ENCODE measurements around the gene CP. TPM values are rescaled to one million over a fixed set of nuclear protein-coding genes. Genes with fewer than 3 reads are reported as not detected.

Gene CP
- total and polyA plus RNA-seq, 2 donors (not counting 1 experiment from before 2014, with no cell fraction given), result not detected

DNA sequence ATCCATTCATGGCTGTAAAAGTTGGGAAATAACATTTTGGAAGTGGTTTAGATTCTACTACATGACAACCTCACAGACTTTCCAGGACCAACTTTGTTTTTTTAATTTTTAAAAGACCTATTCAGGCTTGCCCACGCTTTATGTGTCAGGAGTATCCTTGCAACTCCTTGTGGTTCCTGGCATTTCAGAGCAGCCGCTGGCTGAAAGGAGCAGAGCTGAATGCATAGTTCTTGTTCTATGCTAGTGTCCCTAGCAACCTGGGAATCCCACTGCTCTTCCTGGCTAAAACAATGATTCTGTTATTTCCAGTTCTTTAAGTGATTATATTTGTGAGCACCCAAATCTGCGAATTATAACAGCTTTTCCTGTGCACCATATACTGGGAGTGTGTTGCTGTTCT, 34.9 kb downstream of the CP start:
- H3K79me2 ChIP-seq (ENCODE audit: control insufficient read depth, insufficient read depth, low read length), result no peaks in the 10 kb centered on the region
- no peak overlapping the region for H3K27ac ChIP-seq (ENCODE audit: low read length in 2 of 2)
- no peaks in the 10 kb centered on the region for H3K27me3 ChIP-seq (replicated peaks in 1 of 4; ENCODE audit: control extremely low read depth in 1 of 4, control insufficient read depth in 3 of 4, insufficient read depth in 4 of 4, low read length in 3 of 4)
- H3K4me3 ChIP-seq (ENCODE audit: control extremely low read depth in 1 of 5, extremely low read depth in 1 of 5, insufficient read depth in 1 of 5, low read depth in 2 of 5, low read length in 4 of 5), result no peak overlapping the region
- no peaks in the 10 kb centered on the region for H3K4me1 ChIP-seq (ENCODE audit: control insufficient read depth in 2 of 2, insufficient read depth in 2 of 2, low read length in 2 of 2)
- CTCF ChIA-PET, result interaction anchor here (0.6 to 1.0 kb wide), 2 partner anchors 9 to 22 kb away, joined by 3 read pairs; no protein-coding TSS in a partner anchor
- DNase-seq, result no peak
- POLR2A ChIA-PET, result interaction anchor here (0.5 kb wide), 1 partner anchor 58 kb away, joined by 3 read pairs; the partner anchor contains the start of gene HPS3
- Mint-ChIP-seq H3K4me3 (no peak overlapping the region), H3K27ac (no peak overlapping the region), H3K27me3 (no peaks in the 10 kb centered on the region), H3K4me1 (no peaks in the 10 kb centered on the region), H3K9me3 (ENCODE audit: insufficient read depth) (no peaks in the 10 kb centered on the region)
- intact Hi-C loops (cut with micrococcal nuclease), result no loop called here
- WGBS (ENCODE audit: insufficient coverage), result 100% methylated on average over 2 of the region's 3 CpGs
- no peak overlapping the region for H2AFZ ChIP-seq (ENCODE audit: insufficient read depth, low read depth, low read length, poor library complexity, severe bottlenecking)
- no peaks in the 10 kb centered on the region for H4K20me1 ChIP-seq (ENCODE audit: control insufficient read depth, insufficient read depth, low read length, poor library complexity, severe bottlenecking)
- H3K9ac ChIP-seq (ENCODE audit: low read length), result no peak overlapping the region
- no peaks in the 10 kb centered on the region for H3K9me3 ChIP-seq (ENCODE audit: control extremely low read depth in 1 of 3, control insufficient read depth in 2 of 3, insufficient read depth in 1 of 3, low read length in 2 of 3)
- TF ChIP-seq EZH2 (IDR thresholded peaks at IDR 0.05; ENCODE audit: borderline replicate concordance, insufficient read depth, low read depth, low read length, poor library complexity, severe bottlenecking) (no peak), CTCF (IDR thresholded peaks at IDR 0.05) (no peak)
- no peak overlapping the region for H3K4me2 ChIP-seq (replicated peaks; ENCODE audit: low read depth, low read length, poor library complexity, severe bottlenecking)
- H3K36me3 ChIP-seq (replicated peaks in 1 of 2; ENCODE audit: control extremely low read depth in 1 of 2, control insufficient read depth in 1 of 2, extremely low read depth in 1 of 2, insufficient read depth in 2 of 2, low read length in 1 of 2), result no peaks in the 10 kb centered on the region
- no peak for ATAC-seq (ENCODE audit: low read depth)

DNA sequence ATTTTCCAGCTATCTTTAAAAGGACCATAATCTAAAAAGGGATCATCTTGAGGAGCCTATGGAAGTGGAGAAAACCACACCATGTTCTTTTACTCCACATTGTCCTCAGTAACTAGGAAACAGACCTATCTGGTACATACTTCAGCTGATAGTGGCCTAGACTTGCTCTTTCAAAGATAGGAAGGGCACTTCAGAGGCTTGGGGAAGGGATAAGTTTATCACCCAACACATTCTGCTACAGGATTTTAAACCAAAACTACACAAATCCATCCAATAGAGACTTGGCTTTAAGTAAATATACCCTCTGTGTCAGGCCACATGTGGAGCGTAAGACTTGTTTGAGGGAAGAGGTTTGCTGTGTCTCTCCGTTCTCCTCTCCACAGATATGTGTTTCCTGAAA, 35.4 kb downstream of the CP start:
- ChIA-PET POLR2A (no interaction called here), CTCF (interaction anchor here (0.7 kb wide), 1 partner anchor 66 kb away, joined by 3 read pairs; no protein-coding TSS in a partner anchor)
- intact Hi-C loops (cut with micrococcal nuclease), result no loop called here
- Mint-ChIP-seq H3K9me3 (ENCODE audit: insufficient read depth) (no peaks in the 10 kb centered on the region), H3K27ac (no peak overlapping the region), H3K4me1 (no peaks in the 10 kb centered on the region), H3K4me3 (no peak overlapping the region), H3K27me3 (no peaks in the 10 kb centered on the region)
- WGBS (ENCODE audit: insufficient coverage), result 100% methylated on average over 1 of the region's 2 CpGs
- DNase-seq (no peak), ATAC-seq (ENCODE audit: low read depth) (no peak)
- H3K27ac ChIP-seq (ENCODE audit: low read length in 2 of 2), result no peak overlapping the region
- H3K4me3 ChIP-seq (ENCODE audit: control extremely low read depth in 1 of 5, extremely low read depth in 1 of 5, insufficient read depth in 1 of 5, low read depth in 2 of 5, low read length in 4 of 5), result no peak overlapping the region
- TF ChIP-seq EZH2 (IDR thresholded peaks at IDR 0.05; ENCODE audit: borderline replicate concordance, insufficient read depth, low read depth, low read length, poor library complexity, severe bottlenecking) (no peak), CTCF (IDR thresholded peaks at IDR 0.05) (no peak)
- no peaks in the 10 kb centered on the region for H3K9me3 ChIP-seq (ENCODE audit: control extremely low read depth in 1 of 3, control insufficient read depth in 2 of 3, insufficient read depth in 1 of 3, low read length in 2 of 3)
- H4K20me1 ChIP-seq (ENCODE audit: control insufficient read depth, insufficient read depth, low read length, poor library complexity, severe bottlenecking), result no peaks in the 10 kb centered on the region
- no peaks in the 10 kb centered on the region for H3K36me3 ChIP-seq (replicated peaks in 1 of 2; ENCODE audit: control extremely low read depth in 1 of 2, control insufficient read depth in 1 of 2, extremely low read depth in 1 of 2, insufficient read depth in 2 of 2, low read length in 1 of 2)
- no peak overlapping the region for H3K9ac ChIP-seq (ENCODE audit: low read length)
- H3K79me2 ChIP-seq (ENCODE audit: control insufficient read depth, insufficient read depth, low read length), result no peaks in the 10 kb centered on the region
- H3K27me3 ChIP-seq (replicated peaks in 1 of 4; ENCODE audit: control extremely low read depth in 1 of 4, control insufficient read depth in 3 of 4, insufficient read depth in 4 of 4, low read length in 3 of 4), result no peaks in the 10 kb centered on the region
- H3K4me2 ChIP-seq (replicated peaks; ENCODE audit: low read depth, low read length, poor library complexity, severe bottlenecking), result no peak overlapping the region
- no peak overlapping the region for H2AFZ ChIP-seq (ENCODE audit: insufficient read depth, low read depth, low read length, poor library complexity, severe bottlenecking)
- H3K4me1 ChIP-seq (ENCODE audit: control insufficient read depth in 2 of 2, insufficient read depth in 2 of 2, low read length in 2 of 2), result no peaks in the 10 kb centered on the region

Data from B cell (primary cell).